ENCODE results near the gene PRTFDC1.
"Not testable (repeated sequence)": the region's sequence is repeated elsewhere in the genome, so short reads cannot be mapped to it uniquely, and the experiment has no call there.

The PRTFDC1 gene

DNA sequence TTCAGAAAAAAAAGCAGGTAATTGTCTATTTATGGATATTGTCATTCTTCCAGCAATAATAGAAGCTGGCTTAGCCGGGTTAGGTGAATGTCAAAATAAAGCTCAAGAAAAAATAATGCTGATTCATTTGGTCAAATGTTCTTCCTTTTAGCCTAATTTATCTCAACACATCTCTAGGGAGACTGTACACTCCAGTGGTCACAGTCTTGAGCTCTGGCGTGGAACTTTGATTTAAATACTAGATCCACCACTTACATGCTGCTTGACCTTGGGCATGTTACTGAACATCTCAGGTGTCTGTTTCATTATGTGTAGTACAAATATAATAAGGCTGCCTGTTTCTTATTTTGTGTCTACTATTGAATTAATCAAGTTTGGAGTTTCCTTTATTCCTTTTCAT, 22.0 kb downstream of the PRTFDC1 start:
- DNase-seq (ENCODE audit: low read depth): no peak

DNA sequence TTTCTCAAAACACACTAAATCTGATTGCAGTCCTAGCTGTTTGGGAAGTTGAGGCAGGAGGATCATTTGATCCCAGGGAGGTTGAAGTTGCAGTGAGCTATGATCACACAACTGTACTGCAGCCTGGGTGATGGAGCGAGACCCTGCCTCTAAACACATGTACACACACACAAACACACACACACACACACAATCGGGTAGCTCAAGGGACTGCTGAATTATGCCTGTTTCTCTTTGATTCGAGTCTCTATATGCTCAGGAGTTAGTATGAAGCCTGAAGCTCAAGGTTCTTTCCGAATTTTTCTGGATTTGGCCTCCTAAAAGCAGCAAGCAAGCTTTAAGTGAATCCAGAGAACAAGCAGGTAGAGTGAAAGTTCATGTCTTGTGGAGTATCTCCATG, 22.5 kb downstream of the PRTFDC1 start:
- DNase-seq (ENCODE audit: low read depth): no peak

DNA sequence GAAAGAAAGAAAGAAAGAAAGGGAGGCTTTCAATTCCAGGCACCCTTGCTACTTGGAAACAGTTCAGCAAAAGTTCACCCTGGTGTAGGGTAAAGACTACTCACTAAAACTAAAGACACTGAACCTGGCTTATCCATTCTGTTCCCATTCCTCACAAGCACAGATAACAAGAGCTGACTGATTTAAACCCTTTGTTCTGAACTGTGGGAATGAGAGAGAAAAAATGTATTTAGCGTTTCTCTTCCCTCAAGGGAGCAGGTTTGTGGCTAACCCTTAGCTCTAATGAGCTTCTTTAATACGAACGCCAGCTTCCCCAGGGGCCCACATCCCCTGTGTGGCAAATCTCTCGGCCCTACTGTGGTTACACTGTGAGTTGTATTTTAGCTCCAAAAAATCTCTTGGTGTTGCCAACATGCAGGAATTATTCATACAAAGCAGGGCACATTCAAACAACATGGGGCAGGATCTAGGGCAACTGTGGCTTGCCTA, 23.3 kb downstream of the PRTFDC1 start:
- DNase-seq (ENCODE audit: low read depth): peak; percentile 14

DNA sequence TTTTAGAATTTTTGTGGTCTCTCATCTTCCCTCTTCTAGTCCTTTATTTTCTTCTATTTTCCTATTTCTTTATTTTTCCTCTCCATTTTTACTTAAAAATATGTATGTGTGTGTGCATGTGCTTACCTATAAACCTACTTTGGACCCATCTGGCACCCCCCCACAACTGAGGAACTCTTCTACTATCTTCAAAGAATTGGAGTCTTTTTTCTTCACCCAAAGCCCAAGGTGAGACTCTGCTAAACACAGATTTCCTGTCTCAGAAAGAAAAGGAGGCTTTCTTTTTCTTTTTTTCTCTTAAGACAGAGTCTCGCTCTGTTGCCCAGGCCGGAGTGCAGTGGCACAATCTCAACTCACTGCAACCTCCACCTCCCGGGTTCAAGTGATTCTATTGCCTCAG, 24.2 kb downstream of the PRTFDC1 start:
- DNase-seq (ENCODE audit: low read depth): no peak

DNA sequence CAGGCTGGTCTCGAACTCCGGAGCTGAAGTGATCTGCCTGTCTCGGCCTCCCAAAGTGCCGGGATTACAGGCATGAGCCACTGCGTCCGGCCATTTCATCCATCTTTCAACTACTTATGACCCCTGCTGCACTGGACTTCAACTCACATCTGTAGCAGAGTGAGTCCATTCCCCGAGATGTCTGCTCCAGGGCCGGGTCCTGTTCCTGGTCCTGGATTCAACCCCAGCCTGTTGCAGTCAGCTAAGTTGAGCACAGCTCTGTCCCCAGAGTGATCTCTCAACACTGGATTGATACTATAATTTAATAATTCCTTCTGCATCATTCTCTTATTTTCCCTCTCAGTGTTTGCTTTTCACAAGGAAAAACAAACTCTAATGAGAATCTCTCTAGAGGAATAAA, 25.8 kb downstream of the PRTFDC1 start:
- no peak for DNase-seq (ENCODE audit: low read depth)

DNA sequence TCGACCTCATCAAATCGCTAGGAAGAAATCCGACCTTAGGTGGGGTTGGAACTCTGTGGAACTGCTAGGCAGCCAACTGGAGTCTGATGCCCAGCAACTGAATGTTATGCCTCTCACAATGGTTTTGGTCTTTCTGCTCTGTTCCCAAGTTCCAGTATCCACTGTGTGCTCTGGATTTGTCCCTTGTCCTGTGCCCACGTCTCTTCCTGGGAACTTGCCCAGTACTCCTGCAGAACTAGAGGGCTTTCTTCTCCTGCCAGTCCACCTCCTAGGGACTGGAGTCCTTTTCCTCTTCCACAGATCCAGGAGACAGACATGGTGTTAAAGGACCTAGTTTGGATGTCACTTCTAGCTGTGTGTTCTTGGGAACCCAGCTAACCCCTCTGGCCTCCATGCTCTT, 26.6 kb downstream of the PRTFDC1 start:
- no peak for DNase-seq (ENCODE audit: low read depth)

DNA sequence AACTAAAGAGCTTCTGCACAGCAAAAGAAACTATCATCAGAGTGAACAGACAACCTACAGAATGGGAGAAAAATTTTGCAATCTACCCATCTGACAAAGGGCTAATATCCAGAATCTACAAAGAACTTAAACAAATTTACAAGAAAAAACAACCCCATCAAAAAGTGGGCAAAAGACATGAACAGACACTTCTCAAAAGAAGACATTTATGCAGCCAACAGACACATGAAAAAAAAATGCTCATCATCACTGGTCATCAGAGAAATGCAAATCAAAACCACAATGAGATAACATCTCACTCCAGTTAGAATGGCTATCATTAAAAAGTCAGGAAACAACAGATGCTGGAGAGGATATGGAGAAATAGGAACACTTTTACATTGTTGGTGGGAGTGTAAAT, 27.9 kb downstream of the PRTFDC1 start:
- not testable (repeated sequence) for DNase-seq (ENCODE audit: low read depth)

DNA sequence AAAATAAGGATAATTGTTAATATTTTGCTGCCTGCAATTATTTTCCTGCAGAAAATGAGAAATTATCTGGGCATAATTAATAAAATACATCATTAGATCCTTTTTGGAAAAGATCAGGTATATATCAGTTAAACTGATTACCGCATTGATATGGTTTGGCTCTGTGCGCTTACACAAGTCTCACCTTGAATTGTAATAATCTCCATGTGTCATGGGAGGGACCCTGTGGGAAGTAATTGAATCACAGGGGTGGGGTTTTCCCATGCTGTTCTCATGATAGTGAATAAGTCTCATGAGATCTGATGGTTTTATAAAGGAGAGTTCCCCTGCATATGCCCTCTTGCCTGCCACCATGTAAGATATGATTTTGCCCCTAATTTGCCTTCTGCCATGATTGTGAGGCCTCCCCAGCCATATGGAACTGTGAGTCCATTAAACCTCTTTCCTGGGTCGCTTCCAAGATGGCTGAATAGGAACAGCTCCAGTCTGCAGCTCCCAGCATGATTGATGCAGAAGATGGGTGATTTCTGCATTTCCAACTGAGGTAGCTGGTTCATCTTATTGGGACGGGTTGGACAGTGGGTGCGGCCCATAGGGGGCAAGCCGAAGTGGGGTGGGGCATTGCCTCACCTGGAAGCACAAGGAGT, 30.1 kb downstream of the PRTFDC1 start:
- not testable (repeated sequence) for DNase-seq (ENCODE audit: low read depth)

DNA sequence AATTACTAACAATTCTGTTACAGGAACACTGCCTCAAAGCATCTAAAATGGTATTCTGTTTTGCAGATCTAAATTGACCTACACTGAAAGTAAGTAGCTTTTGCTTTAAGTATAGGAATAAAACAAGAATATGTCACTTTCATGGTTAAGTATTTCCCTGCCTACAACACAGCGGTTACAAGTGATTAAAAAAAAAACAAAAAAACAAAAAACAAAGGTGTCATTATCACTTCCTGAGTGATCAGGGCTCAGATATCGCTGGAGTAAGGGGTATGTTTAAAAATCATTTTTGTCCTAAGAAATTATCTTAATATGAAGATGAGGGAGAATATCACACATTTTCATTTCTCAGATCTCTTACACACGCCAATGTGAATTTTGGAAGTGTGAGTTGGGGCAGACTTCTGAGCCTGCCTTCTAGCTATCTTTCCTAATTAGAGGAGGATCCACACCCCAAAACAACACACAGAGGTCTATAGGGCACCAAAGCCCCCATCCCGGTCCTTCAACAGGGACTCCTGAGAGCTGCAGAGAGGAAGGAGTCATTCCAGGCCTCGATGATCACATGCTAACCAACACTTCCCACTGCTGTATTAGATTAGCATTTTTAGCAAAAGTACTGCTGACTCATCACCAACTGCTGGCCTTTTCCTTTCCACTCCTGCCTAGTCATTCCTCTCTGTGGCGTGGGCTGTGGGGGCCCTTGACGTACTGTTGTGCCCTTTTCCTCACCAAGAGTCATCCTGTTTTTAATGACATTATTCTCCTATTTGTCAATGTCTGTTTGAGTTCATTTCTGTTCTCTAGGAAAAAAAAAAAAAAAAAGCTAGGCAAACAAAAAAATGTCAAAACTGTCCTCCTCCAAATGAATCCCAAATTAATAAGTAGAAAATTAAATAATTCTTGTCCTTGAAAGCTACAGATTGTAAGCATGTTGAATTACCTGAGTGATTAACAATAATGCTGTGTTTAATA, 31.2 kb downstream of the PRTFDC1 start:
- DNase-seq (ENCODE audit: low read depth): peak; percentile 95

DNA sequence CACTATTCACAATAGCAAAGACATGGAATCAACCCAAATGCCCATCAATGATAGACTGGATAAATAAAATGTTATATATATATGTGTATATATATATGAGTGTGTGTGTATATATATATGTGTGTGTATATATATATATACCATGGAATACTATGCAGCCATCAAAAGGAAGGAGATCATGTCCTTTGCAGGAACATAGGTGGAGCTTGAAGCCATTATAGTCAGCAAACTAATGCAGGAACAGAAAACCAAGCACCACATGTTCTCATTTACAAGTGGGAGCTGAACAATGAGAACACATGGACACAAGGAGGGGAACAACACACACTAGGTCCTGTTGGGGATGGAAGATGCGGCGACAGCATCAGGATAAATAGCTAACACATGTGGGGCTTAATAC, 32.2 kb downstream of the PRTFDC1 start:
- DNase-seq (ENCODE audit: low read depth): not testable (repeated sequence)

DNA sequence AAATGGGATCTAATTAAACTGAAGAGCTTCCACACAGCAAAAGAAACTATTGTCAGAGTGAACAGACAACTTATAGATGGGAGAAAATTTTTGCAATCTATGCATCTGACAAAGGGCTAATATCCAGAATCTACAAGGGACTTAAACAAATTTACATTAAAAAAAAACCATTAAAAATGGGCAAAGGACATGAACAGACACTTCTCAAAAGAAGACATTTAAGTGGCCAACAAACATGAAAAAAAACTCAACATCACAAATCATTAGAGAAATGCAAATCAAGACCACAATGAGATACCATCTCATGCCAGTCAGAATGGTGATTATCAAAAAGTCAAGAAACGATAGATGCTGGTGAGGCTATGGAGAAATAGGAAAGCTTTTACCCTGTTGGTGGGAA, 32.8 kb downstream of the PRTFDC1 start:
- not testable (repeated sequence) for DNase-seq (ENCODE audit: low read depth)

DNA sequence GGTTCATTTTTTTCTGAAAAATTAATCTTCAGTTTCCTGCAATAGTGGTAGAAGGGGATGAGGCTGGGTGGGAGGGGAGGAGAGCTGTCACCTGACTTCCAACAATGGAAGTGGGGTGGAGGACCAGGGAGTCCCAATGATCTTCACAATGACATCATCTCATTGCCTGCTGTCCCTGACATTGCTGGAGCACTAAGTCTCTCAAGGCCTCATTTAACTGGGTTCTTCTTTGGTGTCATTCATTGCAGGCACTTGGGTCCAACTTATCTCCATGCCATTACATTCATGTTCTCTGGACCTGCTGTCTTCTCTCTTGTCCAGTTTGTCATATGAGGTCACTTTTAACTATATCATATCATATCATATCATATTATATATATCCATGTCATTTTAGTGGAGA, 34.4 kb downstream of the PRTFDC1 start:
- no peak for DNase-seq (ENCODE audit: low read depth)

DNA sequence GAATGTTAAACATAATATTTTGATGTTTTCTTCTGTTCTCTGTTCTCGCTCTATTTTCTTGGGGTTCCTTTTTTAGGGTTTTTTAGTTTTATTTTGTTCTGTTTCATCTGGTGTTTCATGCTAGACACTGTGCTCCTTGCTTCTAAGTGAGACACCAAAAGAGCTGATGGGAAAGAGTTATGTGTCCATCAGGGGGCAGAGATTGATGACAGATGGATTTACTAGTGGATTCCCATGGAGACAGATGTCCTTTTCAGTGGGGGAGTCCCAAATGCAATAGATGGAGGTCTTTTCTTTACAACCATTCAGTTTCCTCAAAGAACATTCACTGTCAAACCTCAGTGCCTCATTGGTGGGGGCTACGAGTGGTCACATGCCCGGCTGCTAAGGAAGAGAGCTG, 34.9 kb downstream of the PRTFDC1 start:
- no peak for DNase-seq (ENCODE audit: low read depth)

DNA sequence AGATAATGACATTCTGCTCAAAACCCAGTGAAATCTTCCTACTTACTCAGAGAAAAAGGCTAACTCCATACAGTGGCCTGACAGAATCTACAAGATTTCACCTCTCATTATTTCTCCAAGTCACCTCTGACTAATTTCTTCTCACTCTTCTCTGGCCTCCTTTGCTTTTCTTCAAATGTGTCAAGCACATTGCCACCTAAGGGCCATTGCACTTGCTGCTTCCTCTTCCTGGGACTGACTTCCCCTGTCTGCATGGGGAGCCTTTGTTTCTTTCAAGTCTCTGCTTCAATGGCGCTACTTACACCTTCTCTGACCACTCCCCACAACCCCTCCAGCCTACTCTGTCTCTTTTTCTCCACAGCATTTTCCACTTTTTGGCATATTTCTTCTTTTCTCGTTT, 36.0 kb downstream of the PRTFDC1 start:
- no peak for DNase-seq (ENCODE audit: low read depth)

DNA sequence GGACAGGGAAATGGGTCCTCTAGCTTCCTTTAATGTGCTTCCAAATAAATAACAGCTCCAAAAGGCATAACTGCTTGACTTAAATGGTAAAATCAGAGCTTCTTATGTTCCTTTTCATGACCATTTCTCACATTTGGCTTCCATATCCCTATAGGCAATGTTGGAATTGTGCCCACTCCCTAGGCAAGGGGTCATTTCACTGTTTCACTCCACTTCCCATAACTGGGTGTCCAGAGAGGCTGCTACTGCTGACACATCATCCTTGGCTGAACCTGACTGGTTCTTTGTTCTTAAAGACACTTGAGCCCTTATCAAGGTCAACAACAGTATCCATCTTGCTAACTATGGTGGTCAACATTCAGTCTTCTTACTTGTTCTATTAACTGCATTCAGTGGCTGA, 37.1 kb downstream of the PRTFDC1 start:
- DNase-seq (ENCODE audit: low read depth): no peak

DNA sequence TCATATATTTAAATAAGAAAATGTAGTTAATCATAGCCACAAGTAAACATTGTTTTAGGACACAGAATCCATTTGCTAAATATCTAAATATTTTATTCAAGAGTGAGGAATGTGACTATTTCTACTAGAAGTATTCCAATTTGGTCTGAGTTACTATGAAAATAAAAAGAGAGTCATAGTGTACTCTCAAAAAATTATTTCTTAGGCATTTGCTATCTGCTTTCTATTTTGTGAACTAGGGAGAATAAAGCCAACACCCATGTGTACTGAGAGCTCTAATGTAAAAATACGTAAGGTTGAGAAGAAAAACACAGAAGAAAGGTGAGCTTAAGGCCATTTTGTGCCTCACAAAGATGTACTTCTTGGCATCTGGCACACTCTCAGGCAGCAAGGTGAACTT, 38.3 kb downstream of the PRTFDC1 start:
- DNase-seq (ENCODE audit: low read depth): no peak

DNA sequence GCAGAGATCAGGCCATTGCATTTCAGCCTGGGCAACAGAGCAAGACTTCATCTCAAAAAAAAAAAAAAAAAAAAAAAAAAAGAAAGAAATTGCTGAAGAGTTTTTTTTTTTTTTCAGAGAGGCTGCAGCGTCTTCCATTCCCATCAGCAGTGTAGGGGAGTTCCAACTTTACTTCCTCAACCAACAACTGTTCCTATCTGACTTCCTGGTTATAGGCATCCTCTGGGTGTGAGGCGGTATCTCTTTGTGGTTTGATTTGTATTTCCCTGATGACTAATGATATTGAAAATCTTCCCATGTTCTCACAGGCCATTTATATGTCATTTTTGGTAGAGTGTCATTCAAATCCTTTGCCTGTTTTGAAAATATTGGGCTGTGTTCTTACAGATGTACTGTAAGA, 40.2 kb downstream of the PRTFDC1 start:
- DNase-seq (ENCODE audit: low read depth): peak; percentile 53

DNA sequence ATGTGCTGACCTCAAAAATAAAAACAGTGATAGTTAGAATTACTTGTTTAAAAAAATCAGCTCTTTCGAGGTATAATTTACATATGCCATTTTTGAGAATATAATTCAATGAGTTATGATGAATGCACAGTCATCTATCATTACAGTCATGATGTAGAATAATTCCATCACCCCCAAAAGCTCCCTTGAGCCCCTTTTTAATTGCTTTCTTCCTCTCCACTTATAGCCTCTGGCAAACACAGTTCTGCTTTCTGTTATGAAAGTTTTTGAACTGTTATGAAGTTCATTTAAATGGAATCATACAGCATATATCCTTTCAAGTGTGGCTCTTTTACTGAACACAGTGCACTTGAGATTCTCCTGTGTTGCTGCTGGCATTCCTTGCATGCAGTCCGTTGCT, 41.4 kb downstream of the PRTFDC1 start:
- DNase-seq (ENCODE audit: low read depth): no peak

DNA sequence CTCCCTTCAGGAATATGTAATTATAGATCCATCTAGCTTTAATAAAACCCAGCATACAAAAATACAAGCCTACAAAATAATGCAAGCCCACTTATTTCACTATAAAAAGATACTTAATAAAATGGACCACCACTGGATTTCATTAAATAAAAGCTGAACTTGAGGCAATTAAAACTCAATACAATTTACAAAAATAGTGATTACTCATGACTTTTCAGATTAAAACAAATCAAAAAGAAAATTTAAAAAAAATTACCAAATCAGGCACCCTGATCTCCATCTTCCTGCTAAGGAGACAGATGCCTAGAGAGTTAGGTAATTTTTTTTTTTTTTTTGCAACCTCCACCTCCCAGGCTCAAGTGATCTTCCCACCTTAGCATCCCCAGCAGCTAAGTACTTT, 41.8 kb downstream of the PRTFDC1 start:
- DNase-seq (ENCODE audit: low read depth): no peak

DNA sequence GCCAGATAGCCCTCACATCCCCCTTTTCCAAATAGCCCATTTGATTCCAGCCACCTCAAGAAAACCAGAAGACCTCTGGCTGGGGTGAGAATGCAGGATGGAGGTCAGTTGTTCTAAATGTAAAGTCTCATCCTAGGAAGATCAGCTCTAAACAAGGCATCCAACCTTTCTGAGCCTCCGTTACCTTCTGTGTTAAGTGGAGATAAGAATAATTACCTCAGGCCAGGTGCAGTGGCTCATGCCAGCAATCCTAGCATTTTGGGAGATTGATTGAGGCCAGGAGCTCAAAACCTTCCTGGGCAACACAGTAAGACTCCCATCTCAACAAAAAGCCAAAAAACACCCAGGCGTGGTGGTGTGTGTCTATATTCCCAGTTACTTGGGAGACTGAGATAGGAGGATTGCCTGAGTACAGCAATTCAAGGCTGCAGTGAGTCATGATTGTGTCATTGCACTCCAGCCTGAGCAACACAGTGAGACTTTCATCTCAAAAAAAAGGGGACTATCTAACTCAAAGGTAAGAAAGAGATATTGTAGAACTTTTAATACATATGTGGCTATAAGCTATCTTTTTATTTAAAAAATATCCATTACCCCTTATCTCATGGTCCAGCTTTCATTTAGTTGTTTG, 43.5 kb downstream of the PRTFDC1 start:
- peak; percentile 86 for DNase-seq (ENCODE audit: low read depth)

DNA sequence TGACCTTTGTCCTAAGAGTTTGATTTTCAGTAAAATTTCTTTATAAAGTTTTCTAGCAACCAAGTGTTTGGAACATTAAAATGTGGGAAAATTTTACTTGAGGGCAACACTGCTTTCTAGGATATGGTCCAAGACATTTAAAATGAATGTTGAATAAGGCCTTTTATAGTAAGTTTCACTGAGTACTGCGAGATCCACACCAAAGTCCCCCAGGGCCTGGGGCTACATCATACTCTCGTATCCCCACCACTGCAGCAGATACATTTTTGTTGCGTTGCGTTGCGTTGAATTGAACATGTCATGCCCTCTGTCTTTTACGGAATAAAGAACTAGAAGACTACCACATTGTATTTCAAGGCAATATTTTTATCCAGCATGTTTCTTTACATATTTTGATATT, 44.5 kb downstream of the PRTFDC1 start:
- no peak for DNase-seq (ENCODE audit: low read depth)

DNA sequence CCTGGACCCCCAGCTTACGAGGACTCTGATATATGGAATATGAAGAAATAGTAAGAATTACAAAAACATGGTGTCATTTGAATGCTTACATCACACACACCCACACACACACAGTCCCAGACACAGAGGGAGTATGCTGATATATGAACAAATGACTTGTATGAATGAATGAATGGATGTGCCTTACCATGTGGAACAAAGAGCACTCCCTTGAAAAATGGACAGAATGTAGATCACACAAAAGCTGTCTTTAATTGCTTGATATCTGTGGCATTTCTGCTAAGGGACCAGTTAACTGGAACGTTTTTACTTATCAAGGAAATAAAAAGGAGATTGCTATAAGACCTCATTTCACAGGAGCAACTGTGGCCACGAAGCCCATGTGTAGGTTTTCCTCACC, 46.0 kb downstream of the PRTFDC1 start:
- DNase-seq (ENCODE audit: low read depth): no peak

DNA sequence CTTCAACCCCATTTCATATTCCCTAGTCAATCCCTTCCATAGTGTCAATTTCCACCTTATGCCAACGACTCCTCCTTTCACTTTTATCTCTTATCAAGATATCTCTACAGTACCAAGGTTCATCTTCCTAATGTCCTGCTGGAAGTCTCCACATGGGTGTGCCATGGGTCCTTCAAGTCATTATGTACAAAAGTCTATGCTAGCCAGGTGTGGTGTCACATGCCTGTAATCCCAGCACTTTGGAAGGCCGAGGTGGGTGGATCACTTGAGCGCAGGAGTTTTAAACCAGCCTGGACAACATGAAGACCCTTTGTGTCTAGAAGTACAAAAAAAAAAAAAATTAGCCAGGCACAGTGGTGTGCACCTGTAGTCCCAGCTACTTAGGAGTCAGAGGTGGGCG, 47.6 kb downstream of the PRTFDC1 start:
- DNase-seq (ENCODE audit: low read depth): no peak

All from iris pigment epithelial cell (primary cell).